NCI-H524 treated with DMSO at 0.1 percent for 48 hours (cell line): ENCODE measurements around the gene ST6GALNAC5.

Experiments used
- DNase-seq: peaks from one replicate; lab custom pipeline; 2025; lab: John Stamatoyannopoulos, UW

Gene ST6GALNAC5

GRCh38 chr1:77048615-77049005, 181.3 kb downstream of the ST6GALNAC5 start:
- no peak for DNase-seq

- no peak for DNase-seq
These were observed 184.1 kb downstream of the ST6GALNAC5 start for GRCh38 chr1:77051425-77051824.

- no peak for DNase-seq
These were observed 189.2 kb downstream of the ST6GALNAC5 start for GRCh38 chr1:77056525-77056924.

DNA sequence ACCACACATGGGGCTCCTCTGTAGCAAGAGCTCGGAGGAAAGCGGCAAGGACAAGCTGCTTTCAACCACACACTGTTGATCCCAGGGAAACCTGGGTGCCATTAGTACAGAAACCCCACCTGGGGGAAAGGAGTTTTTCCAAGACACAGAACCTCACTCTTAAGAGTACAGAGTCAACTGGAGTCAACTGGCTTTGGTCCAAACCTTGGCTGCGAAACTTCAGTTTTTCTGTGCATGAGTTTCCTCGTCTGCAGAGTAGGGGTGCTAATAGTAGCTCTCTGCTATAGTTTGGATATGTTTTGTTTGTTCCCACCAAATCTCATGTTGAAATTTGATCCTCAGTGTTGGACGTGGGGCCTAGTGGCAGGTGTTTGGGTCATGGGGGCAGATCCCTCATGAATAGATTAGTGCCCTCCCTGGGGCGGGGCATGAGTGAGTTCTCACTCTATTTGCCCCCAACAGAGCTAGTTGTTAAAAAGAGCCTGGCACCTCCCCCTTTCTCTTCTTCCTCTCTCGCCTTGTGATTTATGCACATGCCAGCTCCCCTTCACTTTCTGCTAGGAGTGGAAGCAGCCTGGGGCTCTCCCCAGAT, 190.8 kb downstream of the ST6GALNAC5 start:
- no peak for DNase-seq

DNA sequence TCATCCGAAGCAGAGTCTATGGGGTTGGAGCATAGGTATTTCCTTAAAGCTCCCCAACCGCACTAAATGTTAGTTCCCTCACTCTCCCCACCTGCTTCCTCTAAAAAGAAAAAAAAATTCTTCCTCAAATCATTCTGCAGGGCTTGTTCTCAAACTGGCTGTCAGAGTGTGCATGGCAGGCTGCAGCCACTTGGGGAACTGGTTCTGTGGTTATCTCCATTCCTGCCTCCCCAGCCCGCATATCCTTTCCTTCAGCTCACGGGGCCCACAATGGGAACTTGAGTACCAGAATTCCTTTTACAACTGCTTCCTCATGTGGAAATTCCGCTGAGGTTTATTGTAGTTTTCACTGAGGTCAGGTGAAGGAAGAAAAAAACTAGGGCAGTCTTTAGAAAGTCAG, 192.7 kb downstream of the ST6GALNAC5 start:
- no peak for DNase-seq

DNA sequence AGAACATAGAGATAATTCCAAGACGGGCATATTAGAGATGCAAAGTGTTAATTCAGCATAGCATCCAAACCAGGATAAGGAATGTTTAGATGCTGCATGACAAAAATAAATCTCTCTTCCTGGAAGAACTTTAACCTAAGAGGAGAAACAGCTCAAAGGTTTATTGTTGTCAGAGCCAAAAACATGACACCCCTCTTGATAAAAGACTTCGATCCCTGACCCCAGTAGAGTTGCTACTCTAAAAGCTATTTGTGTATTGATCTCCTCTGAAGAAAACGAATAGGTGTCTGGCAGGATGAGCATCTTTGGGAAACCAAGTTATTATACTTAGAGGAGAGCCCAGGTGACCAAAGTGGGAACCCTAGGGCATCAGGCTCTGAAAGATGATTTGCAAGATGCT, 193.9 kb downstream of the ST6GALNAC5 start:
- DNase-seq: no peak

GRCh38 chr1:77063118-77063517, 195.8 kb downstream of the ST6GALNAC5 start:
- DNase-seq: no peak

DNA sequence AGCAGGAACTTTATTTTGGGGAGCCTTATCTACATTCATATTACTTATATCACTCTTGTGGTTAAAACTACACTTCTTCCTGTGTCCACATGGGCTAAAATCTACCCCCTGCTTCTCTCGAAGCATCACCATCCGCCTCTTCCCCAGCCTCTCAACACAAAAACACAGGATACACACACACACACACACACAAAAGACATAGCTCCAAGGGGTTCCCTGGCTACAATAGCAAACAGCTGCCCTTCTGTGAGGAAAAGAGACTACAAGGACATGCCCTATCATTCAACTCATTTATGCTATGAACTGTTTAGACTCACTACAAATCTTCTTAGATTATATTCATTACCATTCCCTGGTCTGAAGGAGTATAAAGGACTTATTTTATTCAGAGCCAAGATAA, 197.0 kb downstream of the ST6GALNAC5 start:
- no peak for DNase-seq

DNA sequence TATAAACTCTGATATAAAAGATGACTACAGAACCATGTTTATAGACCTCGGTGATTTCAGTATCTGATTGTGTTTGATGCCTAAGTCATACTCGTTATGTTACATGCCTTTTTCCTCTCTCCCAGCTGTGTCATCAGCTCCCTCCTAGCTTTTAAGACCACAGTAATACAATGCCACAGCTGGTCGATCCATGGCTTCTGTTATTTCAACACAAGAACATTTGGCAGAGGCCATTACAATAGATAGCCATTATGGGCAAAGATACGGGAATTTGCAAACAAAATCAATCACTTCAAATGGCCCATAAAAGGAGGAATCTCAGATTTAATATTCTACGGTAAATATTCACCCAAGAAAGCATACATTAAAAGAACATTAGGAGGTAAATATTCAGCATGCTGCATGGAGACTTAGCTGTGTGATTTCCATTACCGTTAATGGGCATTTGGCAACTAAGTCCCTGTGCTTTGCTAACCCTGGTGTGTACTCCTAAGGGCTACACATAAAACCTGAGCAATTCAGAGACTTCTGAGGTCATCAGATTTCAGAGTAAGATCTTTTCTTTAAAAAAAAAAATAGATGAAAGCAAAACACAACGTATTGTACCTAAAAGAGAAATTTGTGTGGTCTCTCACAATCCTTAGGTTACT, 198.5 kb downstream of the ST6GALNAC5 start:
- no peak for DNase-seq

DNA sequence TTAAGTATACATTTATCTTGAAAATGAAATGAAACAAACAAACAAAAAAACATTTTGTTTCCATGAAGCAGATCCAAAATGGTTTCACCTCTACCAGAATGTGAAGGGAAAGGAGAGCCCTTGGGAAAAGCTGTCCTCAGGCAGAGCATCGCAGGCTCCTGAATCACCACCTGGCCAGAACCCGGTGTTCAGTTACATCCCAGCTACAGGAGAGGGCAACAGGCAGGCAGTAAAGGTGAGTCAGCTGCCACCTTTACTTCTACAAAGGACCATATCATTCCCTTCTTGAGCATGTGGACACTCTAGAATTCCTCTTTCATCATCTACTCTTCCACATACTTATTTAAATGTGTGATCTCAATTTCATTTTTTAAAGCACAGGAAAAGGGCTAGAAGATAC, 200.7 kb downstream of the ST6GALNAC5 start:
- no peak for DNase-seq

GRCh38 chr1:77076759-77077158, 209.5 kb downstream of the ST6GALNAC5 start:
- DNase-seq: no peak

DNA sequence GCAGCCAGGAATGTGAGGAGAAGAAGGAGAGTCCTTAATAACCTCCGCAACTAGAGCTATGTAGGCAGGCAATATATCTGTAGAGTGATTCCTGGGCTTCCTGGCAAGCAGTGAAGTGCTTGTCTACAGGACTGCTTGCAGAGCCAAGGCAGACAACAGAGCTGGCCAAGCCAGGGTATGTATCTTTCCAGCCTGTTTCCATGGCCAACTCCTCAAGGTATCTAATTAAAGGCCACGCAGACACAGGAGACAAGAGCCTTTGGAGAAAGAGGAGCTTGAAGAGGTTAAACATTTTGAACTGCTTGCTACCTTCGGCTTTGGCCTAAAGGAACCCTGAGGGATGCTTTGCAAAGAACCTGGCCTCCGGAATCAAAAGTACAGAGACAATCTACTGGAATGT, 214.6 kb downstream of the ST6GALNAC5 start:
- no peak for DNase-seq

DNA sequence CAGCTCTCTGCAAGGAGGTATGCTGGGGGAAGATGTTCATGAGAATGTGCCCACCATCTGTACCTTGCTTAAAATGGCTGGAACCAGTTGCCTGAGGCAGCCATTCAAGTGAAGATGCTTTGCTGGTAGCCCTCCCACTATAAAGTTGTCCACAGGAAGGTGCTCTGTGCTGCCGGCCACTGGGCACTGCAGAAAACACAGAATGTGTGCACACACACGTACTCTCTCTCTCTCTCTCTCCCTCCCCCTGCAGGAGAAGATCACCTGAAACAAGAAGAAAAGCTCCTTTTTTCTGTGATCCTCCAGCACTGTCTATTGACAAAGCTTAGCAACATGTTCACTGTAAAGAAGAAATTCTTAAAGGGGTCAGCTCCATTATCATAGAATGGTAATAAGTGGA, 217.2 kb downstream of the ST6GALNAC5 start:
- no peak for DNase-seq

DNA sequence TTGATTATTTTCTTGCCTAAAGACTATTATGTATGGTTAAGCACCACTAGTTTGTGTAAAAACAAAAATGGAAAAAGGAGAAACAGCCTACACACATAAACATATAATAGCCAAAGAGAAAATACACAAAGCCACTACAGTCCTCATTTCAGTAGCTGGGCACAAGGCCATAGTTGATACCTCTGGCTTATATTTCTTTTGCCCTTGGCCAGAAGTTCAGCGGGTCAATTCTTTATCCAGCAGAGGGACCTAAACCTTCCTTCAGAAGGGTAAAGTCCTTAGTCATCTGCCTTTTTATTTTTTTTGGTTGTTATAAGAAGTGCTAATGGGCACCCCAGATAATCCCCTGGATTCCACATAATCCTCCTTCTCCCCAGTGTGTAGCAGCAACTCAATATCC, 217.8 kb downstream of the ST6GALNAC5 start:
- DNase-seq: no peak

- no peak for DNase-seq
These were observed 222.5 kb downstream of the ST6GALNAC5 start for GRCh38 chr1:77089756-77090155.

DNA sequence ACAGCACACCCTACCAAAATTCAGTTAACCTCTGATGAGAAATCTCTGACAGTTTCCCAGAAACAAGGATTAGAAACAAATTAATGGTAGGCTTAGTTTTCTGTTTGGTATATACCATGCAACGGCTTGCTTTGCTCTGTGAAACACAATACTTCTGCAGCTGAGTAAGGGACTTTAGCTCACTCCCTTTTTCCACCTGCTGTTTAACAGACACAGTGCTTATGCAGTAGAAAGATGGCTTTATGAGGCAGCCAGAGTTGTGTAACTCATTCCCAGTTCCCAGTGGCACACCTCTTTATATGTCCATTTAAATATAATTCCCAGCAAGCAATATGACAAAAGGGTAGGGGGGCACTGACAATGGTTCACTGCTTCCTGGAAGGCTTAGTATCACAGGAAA, 228.0 kb downstream of the ST6GALNAC5 start:
- DNase-seq: peak; percentile 40

- DNase-seq: no peak
These were observed 229.4 kb downstream of the ST6GALNAC5 start for GRCh38 chr1:77096496-77097255.

DNA sequence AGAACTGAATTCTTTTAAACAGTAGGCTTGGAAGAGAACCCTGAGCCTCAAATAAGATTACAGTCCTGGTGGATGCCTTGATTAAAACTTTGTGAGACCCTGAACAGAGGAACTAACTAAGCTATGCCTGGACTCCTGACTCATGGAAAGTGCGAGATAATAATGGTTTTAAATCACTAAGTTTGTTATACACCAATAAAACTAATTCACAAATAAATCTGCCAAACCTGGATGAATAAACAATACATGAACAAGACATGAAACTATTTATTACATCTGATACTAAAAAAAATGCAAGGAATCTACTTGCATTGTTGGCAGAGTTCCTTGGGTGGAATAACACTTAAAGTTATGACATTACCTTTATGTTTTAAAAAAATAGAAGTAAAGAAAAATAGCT, 233.6 kb downstream of the ST6GALNAC5 start:
- DNase-seq: no peak

DNA sequence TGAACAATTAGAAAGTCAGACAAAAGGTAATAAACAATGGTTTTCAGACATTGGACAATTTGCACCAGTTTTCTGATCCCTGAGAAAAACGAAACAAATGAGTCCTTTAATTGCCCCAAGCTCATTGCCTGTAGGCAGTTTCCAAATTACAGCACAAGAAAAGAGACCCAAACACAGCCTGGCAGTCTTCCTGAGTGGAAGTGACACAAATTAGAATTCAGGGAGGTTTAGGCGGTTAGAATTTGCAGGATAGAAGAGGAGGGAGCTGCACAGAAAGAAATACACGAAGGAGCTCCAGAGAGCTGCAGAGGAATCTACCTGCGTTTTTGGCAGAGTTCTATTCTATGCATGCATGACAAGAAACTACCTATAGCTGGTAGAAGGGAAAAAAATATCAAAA, 236.2 kb downstream of the ST6GALNAC5 start:
- no peak for DNase-seq

DNA sequence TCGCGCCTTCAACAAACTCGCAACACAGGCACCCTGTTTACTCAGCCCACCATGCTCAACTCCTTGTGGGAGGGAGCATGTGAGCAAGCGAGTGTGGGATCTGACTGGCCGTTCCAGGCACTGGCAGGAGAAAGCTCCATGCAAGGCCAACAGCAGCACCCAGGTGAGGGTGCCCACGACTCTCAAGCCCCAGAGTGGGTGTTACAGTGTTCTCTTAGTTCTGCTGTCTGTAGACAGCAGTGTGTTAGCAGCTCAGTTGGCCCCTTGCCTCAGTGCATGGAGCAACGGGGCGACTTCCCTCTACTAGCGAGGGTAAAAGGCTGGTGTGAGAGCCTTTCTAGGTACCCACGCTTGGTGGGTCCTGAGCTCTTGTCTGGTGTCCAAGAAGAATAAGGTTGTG, 237.4 kb downstream of the ST6GALNAC5 start:
- no peak for DNase-seq
